Adrenal gland (tissue), 12 donors: ENCODE results near the gene PHF23. TPM values are rescaled to one million over a fixed set of nuclear protein-coding genes. Genes with fewer than 3 reads are reported as not detected.
A peak's percentile ranks its signal among the peaks of the same experiment; 100 is the strongest.

Experiments
- DNase-seq, 7 donors: peaks; one replicate each; pipeline ENCODE4 v3.0.0-alpha.2; 2019 to 2020
- H3K27ac ChIP-seq, 5 donors: fragments of 200-600 bp; sonication (generic) in 4 of 5; 1 replicate in 3 of 5; 2 replicates in 2 of 5; pipeline versions ENCODE4 v1.5.1 to v1.8.0; 2016 to 2020; ENCODE audit warnings: mild to moderate bottlenecking in 1 of 5
- H3K27me3 ChIP-seq: fragments of 200-600 bp; 2 replicates; pipeline ENCODE4 v1.8.0; 2021
- H3K36me3 ChIP-seq, 2 donors: fragments of 200-600 bp; replicated peaks in 1 of 2; 1 replicate in 1 of 2; 2 replicates in 1 of 2; pipeline versions ENCODE4 v1.5.1 to v1.8.0; 2018 to 2022
- H3K4me1 ChIP-seq, 2 donors: fragments of 200-600 bp; replicated peaks in 1 of 2; 1 replicate in 1 of 2; 2 replicates in 1 of 2; pipeline versions ENCODE4 v1.5.1 to v1.8.0; 2018 to 2021
- H3K4me3 ChIP-seq, 4 donors: fragments of 200-600 bp; sonication (generic) in 3 of 4; one replicate each; pipeline ENCODE4 v1.5.1; 2016 to 2018
- H3K9me3 ChIP-seq, 3 donors: fragments of 200-600 bp; sonication (generic) in 1 of 3; replicated peaks in 1 of 3; 1 replicate in 2 of 3; 2 replicates in 1 of 3; pipeline versions ENCODE4 v1.5.1 to v1.8.0; 2016 to 2021
- POLR2A ChIP-seq, 2 donors: fragments of 450-650 bp; IDR thresholded peaks; one replicate each; pipeline ENCODE4 v1.6.1; 2017; ENCODE audit warnings: antibody characterized with exemption in 2 of 2, mild to moderate bottlenecking in 2 of 2, moderate library complexity in 1 of 2
- WGBS, 4 donors: extraction: QIAGEN DNeasy Blood & Tissue Kit in 2 of 4; methylation state at CpG; one replicate each; pipeline versions ENCODE4 v1.1.5 to v1.1.7; 2013 to 2017; 5-methylcytosine and 5-hydroxymethylcytosine counted together
- intact Hi-C, 2 donors: fragments of 100-400 bp; cut with DNase I; formaldehyde crosslinking; loops; one replicate each; pipeline versions ENCODE4 v1.14.1 to v1.15.0; 2022 to 2023
- polyA plus RNA-seq, 3 donors: library from polyadenylated mRNA; stranded (reverse); fragments of 200-250 nt in 2 of 3; fragments of 350-450 nt in 1 of 3; fragmentation: Illumina TruSeq in 1 of 3; extraction: RNeasy Lipid Tissue Mini Kit (QIAGEN cat#74804) in 1 of 3; gene quantifications; one replicate each; pipeline ENCODE4 v1.2.3, GENCODE V29; 2013 to 2014
- total RNA-seq, 9 donors: library from RNA; depleted of rRNA in 4 of 9; stranded (reverse); fragments of >200 nt in 4 of 9; fragments of 120-200 nt in 1 of 9; fragmentation: NEBNext Ultra II Directional in 1 of 9; extraction: Animal tissue kit (Norgen Biotek cat#: 25700) in 1 of 9; gene quantifications; one replicate each; pipeline versions ENCODE4 v1.1.0 to v1.2.4, GENCODE V29; 2013 to 2023
- TF ChIP-seq, protein P1 (sequence below), 6 experiments: fragments of 450-650 bp in 4 of 6; fragments of 200-600 bp in 2 of 6; sonication (generic) in 1 of 6; IDR thresholded peaks; 1 replicate in 5 of 6; 2 replicates in 1 of 6; pipeline versions ENCODE4 v1.5.1 to v1.8.0; 2016 to 2021; ENCODE audit warnings: antibody characterized with exemption in 6 of 6, mild to moderate bottlenecking in 2 of 6, moderate library complexity in 1 of 6
- donor health status: healthy with polysubstance abuse.
- donor health status: Bipolar disorder and iron deficiency.
- donor health status: DM: yes; HTN: yes; CAD: no.
- donor health status: DM: no; HTN: no; CAD: no.
- donor health status: DM: no; HTN: no; CAD: no.
- donor health status: DM: yes; HTN: yes; CAD: no.

The PHF23 gene
- total and polyA plus RNA-seq, 12 donors: 28.0 to 141 (median 64.5) TPM

DNA sequence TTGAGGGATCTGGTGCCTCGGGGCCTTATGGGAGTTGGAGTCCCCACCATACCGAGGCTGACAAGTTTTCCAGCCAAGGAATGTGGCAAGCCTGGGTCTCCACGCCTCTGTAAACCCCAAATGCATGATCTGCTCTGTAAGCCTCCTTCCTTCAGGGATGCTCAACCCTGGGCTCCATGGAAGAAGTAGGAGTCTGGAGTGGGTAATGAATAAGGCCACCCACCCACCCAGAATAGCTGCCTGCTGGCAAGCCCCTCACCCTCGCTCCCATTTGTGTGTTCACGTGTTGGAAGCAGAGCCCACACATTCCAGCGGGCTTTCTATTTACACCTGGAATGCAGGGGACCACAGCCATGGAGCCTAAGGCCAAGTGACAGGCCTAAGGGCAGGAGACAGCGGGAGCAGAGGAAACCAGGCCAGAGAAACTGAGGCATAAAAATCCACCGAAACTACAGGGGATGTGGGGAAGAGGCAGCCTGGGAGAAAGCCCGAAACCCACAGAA is 24.1 kb downstream of the PHF23 start:
- Histone ChIP-seq H3K9me3 (no peaks in the 10 kb centered on the region), H3K27ac (peak overlapping the region in 4 of 5 donors; percentile 32 to 100 (median 58)), H3K36me3 (no peaks in the 10 kb centered on the region), H3K4me3 (peak overlapping the region in 1 of 4 donors; percentile 59), H3K27me3 (no peaks in the 10 kb centered on the region), H3K4me1 (peaks cover 28 to 50% of the 10 kb centered on the region in 2 donors)
- TF ChIP-seq, protein P1, sequence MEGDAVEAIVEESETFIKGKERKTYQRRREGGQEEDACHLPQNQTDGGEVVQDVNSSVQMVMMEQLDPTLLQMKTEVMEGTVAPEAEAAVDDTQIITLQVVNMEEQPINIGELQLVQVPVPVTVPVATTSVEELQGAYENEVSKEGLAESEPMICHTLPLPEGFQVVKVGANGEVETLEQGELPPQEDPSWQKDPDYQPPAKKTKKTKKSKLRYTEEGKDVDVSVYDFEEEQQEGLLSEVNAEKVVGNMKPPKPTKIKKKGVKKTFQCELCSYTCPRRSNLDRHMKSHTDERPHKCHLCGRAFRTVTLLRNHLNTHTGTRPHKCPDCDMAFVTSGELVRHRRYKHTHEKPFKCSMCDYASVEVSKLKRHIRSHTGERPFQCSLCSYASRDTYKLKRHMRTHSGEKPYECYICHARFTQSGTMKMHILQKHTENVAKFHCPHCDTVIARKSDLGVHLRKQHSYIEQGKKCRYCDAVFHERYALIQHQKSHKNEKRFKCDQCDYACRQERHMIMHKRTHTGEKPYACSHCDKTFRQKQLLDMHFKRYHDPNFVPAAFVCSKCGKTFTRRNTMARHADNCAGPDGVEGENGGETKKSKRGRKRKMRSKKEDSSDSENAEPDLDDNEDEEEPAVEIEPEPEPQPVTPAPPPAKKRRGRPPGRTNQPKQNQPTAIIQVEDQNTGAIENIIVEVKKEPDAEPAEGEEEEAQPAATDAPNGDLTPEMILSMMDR (IDR thresholded peaks at IDR 0.05): no peak
- TF ChIP-seq POLR2A (IDR thresholded peaks at IDR 0.05): no peak
- intact Hi-C loops: no loop called here
- DNase-seq: no peak
- 20 to 28% (median 22%) methylated on average over 6 to 9 of the region's 9 CpGs for WGBS, 4 donors

DNA sequence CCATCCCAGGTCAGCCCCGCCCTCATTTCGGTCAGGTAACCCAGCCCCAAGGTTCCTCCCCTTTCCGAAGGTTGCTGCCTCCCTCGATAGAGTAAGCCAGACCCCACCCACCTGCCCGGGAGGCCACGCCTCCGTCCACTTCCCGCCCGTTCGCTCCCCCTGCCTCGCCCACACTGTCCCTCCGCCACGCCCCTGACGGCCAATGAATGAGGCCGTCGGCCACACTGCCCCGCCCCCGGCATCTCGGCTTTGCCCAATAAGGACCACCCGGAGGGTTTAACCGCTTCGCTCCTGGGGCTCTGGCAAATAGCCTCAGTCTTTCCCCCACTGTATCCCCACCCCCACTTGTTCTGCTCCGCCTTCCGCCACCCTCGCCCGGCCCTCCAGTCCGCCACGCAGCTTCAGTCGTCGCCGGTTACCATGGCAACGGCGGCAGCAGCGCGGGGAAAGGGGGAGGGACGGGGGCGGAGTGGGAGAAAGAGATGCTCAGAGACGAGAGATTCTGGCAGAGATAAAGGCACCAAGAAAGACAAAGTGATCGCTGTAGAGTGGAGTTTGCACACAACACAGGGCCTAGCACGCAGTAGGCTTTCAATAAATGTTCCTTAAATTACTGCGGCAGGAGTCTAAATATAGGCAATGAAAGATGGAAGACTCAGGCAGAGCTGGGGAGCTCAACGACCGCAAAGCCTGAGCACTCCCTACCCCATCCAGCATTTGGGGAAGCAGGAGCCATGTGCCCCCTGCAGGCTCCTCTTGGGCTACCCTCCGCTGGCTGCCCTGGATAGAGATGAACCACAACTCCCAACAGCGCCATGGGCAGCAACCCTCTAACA is 24.7 kb downstream of the PHF23 start:
- Histone ChIP-seq H3K4me1 (peaks cover 28 to 55% of the 10 kb centered on the region in 2 donors), H3K36me3 (no peaks in the 10 kb centered on the region), H3K4me3 (peak overlapping the region in 2 of 4 donors; percentile 14 to 59), H3K9me3 (no peaks in the 10 kb centered on the region), H3K27me3 (no peaks in the 10 kb centered on the region), H3K27ac (peak overlapping the region in 3 of 5 donors; percentile 11 to 82 (median 63))
- intact Hi-C loops: no loop called here
- WGBS, 4 donors: 1% methylated on average over 32 to 45 of the region's 45 CpGs
- TF ChIP-seq, protein P1 (IDR thresholded peaks at IDR 0.05): peak in 5 of 6 experiments; percentile 22 to 52 (median 40)
- no peak for TF ChIP-seq POLR2A (IDR thresholded peaks at IDR 0.05)
- peak; percentile 97 to 99 (median 99) for DNase-seq

DNA sequence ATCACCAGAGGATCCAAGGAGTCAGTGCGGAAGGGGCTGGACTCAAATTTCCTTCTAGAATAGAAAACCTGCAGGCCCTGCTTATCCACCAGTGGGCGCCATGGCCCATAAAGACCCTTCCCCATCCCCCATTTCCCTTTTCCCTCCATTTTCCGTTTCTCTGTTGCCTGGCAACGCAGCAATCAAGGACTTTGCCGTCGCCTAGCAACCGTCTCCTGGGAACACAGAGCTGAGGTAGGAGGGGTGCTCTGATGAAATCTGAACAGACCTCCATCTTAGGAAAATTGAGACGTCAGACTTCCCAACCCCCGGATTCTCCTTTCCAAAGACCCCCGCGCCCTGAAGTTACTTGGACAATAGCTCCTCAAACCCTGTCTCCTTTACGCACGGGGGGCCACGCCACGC is 25.4 kb downstream of the PHF23 start:
- H3K36me3 ChIP-seq: no peaks in the 10 kb centered on the region
- TF ChIP-seq, protein P1 (IDR thresholded peaks at IDR 0.05): peak in 5 of 6 experiments; percentile 30 to 45 (median 38)
- TF ChIP-seq POLR2A (IDR thresholded peaks at IDR 0.05): no peak
- intact Hi-C loops: no loop called here
- DNase-seq: peak; percentile 75 to 94 (median 82)
- H3K27me3 ChIP-seq: no peaks in the 10 kb centered on the region
- peak overlapping the region in 2 of 4 donors; percentile 14 to 59 for H3K4me3 ChIP-seq
- H3K27ac ChIP-seq: peak overlapping the region in 2 of 5 donors; percentile 63 to 82
- 4 to 7% (median 5%) methylated on average over 15 of the region's 15 CpGs for WGBS, 4 donors
- no peaks in the 10 kb centered on the region for H3K9me3 ChIP-seq
- H3K4me1 ChIP-seq: peaks cover 28 to 49% of the 10 kb centered on the region in 2 donors

DNA sequence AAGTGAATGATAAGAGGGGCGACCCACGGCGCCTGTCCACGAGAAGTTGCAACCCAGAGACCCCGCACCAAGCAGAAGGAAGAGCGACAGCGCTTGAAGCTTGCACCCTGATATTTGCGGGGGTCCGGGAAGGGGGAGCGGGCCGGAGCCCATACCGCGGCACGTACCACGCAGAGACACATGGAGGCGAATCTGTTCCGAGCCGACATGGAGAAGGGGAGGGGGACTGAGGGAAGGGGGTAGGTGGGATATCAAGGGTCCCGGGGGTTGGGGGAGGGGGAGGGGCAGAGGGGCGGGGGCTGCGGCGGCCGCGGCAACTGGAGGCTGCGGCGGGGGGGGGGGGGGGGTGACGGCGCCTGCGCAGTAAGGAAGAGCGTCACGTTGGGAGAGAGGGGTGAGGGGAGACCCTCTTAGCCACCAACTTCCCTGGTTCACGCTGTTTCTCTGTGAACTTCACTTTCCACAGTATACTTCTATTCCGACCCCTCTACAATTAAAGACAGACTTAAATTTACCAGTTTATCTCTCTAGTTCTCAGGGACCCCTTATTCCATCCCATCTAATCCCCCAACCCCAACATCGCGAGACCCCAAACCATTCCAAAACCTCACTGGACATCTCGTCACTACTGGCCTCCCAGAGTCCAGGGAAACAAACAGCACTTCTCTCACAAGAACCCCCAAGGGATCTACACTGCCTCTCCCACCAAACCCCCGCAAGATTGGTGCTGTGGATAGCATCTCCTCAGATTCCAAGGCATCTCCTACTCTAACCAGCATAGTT is 27.6 kb downstream of the PHF23 start:
- no peaks in the 10 kb centered on the region for H3K36me3 ChIP-seq
- intact Hi-C loops: no loop called here
- TF ChIP-seq, protein P1 (IDR thresholded peaks at IDR 0.05): no peak
- TF ChIP-seq POLR2A (IDR thresholded peaks at IDR 0.05): no peak
- 36 to 50% (median 43%) methylated on average over 22 to 37 of the region's 37 CpGs for whole genome bisulfite sequencing, 4 donors
- H3K9me3 ChIP-seq: no peaks in the 10 kb centered on the region
- peaks cover 17 to 36% of the 10 kb centered on the region in 2 donors for H3K4me1 ChIP-seq
- peak in 1 of 7 donors; percentile 21 for DNase-seq
- peak overlapping the region in 1 of 5 donors; percentile 34 for H3K27ac ChIP-seq
- H3K4me3 ChIP-seq: no peak overlapping the region
- H3K27me3 ChIP-seq: no peaks in the 10 kb centered on the region
